ES-I3 (cell line): ENCODE results near the gene PRKCZ.
A peak's percentile ranks its signal among the peaks of the same experiment; 100 is the strongest.

ENCODE experiments used
- H3K36me3 ChIP-seq: 2 replicates; pipeline ENCODE4 v1.6.1; 2013; ENCODE audit warnings: mild to moderate bottlenecking, low read length, control low read depth, moderate library complexity; ENCODE audit not compliant: insufficient read depth
- H3K4me1 ChIP-seq: 2 replicates; pipeline ENCODE4 v1.6.1; 2013; ENCODE audit warnings: mild to moderate bottlenecking, control low read depth, low read length; ENCODE audit not compliant: insufficient read depth
- H3K9ac ChIP-seq: 2 replicates; pipeline ENCODE4 v1.6.1; 2013; ENCODE audit warnings: low read depth, mild to moderate bottlenecking, low read length, moderate library complexity
- H3K9me3 ChIP-seq: 2 replicates; pipeline ENCODE4 v1.6.1; 2013; ENCODE audit warnings: mild to moderate bottlenecking, low read length, moderate library complexity; ENCODE audit not compliant: control insufficient read depth, insufficient read depth

Gene PRKCZ

GRCh38 chr1:2206813-2207487 lies 156.7 kb downstream of the PRKCZ start:
- H3K36me3 ChIP-seq = no peaks in the 10 kb centered on the region
- H3K4me1 ChIP-seq = peaks cover 10% of the 10 kb centered on the region; the same call in 1 of the 2 replicates
- no peak overlapping the region for H3K9ac ChIP-seq
- no peaks in the 10 kb centered on the region for H3K9me3 ChIP-seq

DNA sequence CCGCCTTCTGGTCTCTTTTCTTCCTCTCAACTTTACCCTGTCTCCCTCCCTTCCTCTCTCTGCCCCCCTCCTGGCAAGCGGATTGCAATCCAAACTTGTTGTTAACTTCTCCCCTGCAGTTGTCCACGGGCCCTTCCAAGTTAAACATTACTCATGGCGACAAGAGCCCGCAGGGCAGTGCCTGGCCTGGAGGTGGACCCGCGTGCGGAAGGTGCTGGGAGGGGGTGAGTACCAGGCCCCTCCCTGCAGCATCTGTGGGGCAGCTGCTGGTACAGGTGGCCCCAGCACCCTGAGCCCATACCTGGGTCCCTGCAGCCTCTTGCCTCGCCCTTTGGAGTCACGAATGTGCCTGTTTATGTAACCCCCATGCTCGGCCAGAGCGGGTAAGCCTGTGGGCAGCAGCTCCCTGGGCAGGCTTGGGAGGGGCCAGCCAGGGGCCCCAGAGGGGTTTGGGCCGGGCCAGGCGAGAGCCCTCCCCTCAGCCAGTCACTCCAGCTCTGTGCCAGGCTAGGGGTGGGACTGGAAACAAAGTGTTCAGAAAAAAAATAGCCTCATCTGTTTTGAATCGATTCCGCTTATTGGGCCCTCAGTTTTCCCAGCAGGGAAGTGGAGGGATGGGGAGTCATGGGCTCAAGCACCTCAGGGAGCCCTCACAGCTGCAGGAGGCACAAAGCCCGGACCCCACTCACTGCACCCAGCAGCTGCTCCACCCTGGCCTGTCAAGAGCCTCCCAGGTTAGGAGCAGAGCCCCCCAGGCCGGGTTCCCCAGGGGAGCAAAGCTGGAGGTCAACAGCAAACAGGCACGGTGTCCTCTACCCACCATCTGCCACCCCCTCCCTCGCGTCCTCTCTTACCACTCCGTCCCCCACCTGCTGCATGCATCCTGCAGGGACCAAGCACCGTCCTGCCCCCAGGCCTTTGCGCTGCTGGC lies 158.4 kb downstream of the PRKCZ start:
- Histone ChIP-seq H3K9ac (no peak overlapping the region), H3K36me3 (no peaks in the 10 kb centered on the region), H3K4me1 (peaks cover 16% of the 10 kb centered on the region; the same call in 1 of the 2 replicates), H3K9me3 (no peaks in the 10 kb centered on the region)

DNA sequence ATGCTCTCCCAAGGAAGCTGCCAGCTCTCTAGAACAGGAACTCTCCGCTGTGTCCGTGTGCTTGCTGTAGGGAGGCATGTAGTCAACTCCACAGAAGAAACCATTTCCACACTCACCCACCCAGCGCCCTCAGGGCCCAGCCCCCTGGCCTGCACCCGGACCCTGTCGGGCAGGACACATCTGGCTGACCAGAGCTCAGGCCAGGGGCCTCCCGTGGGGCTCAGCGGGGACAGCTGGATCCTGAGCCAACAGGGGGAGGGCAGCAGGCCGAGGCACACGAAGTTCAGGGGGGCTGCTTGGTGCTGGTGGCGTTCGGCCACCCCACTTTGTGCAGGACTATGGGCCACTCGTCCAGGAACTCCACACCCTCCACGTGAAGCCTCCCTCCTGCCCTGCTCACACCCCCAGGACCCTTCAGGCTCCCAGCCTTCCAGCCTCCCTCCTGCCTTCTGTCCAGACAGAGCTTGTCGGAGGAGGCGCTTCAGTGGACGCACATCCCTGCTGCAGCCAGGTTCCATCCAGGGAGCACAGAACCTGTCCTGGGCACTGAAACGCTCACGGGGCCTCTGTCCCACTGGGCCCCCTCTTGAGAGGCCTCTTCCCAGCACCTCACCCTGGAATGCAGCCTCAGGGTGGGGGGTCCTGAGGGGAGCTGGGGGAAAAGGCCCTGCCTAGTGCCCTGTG lies 159.3 kb downstream of the PRKCZ start:
- H3K4me1 ChIP-seq = peaks cover 19% of the 10 kb centered on the region; the same call in 1 of the 2 replicates
- no peak overlapping the region for H3K9ac ChIP-seq

GRCh38 chr1:2210084-2210653 lies 160.0 kb downstream of the PRKCZ start:
- Histone ChIP-seq H3K36me3 (no peaks in the 10 kb centered on the region), H3K9me3 (no peaks in the 10 kb centered on the region), H3K4me1 (peaks cover 19% of the 10 kb centered on the region; the same call in 1 of the 2 replicates), H3K9ac (no peak overlapping the region)

More for the DNA sequence above, 159.3 kb downstream of the PRKCZ start:
- H3K36me3 ChIP-seq = no peaks in the 10 kb centered on the region
- no peaks in the 10 kb centered on the region for H3K9me3 ChIP-seq

GRCh38 chr1:2210786-2211185 lies 160.6 kb downstream of the PRKCZ start:
- Histone ChIP-seq H3K36me3 (no peaks in the 10 kb centered on the region), H3K4me1 (peaks cover 19% of the 10 kb centered on the region; the same call in 1 of the 2 replicates), H3K9ac (no peak overlapping the region), H3K9me3 (no peaks in the 10 kb centered on the region)

- Histone ChIP-seq H3K4me1 (peaks cover 19% of the 10 kb centered on the region; the same call in 1 of the 2 replicates), H3K36me3 (no peaks in the 10 kb centered on the region), H3K9ac (no peak overlapping the region), H3K9me3 (no peaks in the 10 kb centered on the region)
Measured at GRCh38 chr1:2212274-2212531, 162.0 kb downstream of the PRKCZ start.

- Histone ChIP-seq H3K4me1 (peaks cover 19% of the 10 kb centered on the region; the same call in 1 of the 2 replicates), H3K9ac (peak overlapping the region; percentile 52), H3K36me3 (no peaks in the 10 kb centered on the region), H3K9me3 (no peaks in the 10 kb centered on the region)
Measured at GRCh38 chr1:2212532-2213491, 162.6 kb downstream of the PRKCZ start.

GRCh38 chr1:2213576-2214505 lies 163.6 kb downstream of the PRKCZ start:
- no peaks in the 10 kb centered on the region for H3K9me3 ChIP-seq
- H3K36me3 ChIP-seq = no peaks in the 10 kb centered on the region
- H3K9ac ChIP-seq = no peak overlapping the region; the same call in 1 of the 2 replicates
- peaks cover 19% of the 10 kb centered on the region; the same call in 1 of the 2 replicates for H3K4me1 ChIP-seq

- peaks cover 2% of the 10 kb centered on the region; the same call in 1 of the 2 replicates for H3K9me3 ChIP-seq
- H3K36me3 ChIP-seq = no peaks in the 10 kb centered on the region
- no peak overlapping the region; the same call in 1 of the 2 replicates for H3K9ac ChIP-seq
- H3K4me1 ChIP-seq = peaks cover 19% of the 10 kb centered on the region; the same call in 1 of the 2 replicates
Measured at GRCh38 chr1:2214541-2215241, 164.5 kb downstream of the PRKCZ start.

GRCh38 chr1:2215329-2215728 lies 165.1 kb downstream of the PRKCZ start:
- peaks cover 16% of the 10 kb centered on the region; the same call in 1 of the 2 replicates for H3K4me1 ChIP-seq
- H3K9me3 ChIP-seq = peaks cover 2% of the 10 kb centered on the region; the same call in 1 of the 2 replicates
- no peaks in the 10 kb centered on the region for H3K36me3 ChIP-seq
- H3K9ac ChIP-seq = no peak overlapping the region

- Histone ChIP-seq H3K4me1 (peaks cover 16% of the 10 kb centered on the region; the same call in 1 of the 2 replicates), H3K9ac (no peak overlapping the region), H3K36me3 (no peaks in the 10 kb centered on the region), H3K9me3 (peaks cover 2% of the 10 kb centered on the region; the same call in 1 of the 2 replicates)
Measured at GRCh38 chr1:2215909-2216766, 165.9 kb downstream of the PRKCZ start.
